Neural progenitor cell (in vitro differentiated cells): ENCODE data around the gene TCERG1L. TPM values are rescaled to one million over a fixed set of nuclear protein-coding genes. Genes with fewer than 3 reads are reported as not detected.

Experiments
- DNase-seq: peaks from one replicate; pipeline ENCODE4 v3.0.0-alpha.2; 2016; ENCODE audit warnings: low spot score
- H2AFZ ChIP-seq: fragments of 200-600 bp; sonication (generic); replicated peaks from 2 replicates; pipeline ENCODE4 v1.6.1; 2016; ENCODE audit warnings: antibody characterized with exemption
- H3F3A ChIP-seq: fragments of 200-600 bp; sonication (generic); 2 replicates; pipeline ENCODE4 v1.6.1; 2016; ENCODE audit warnings: antibody characterized with exemption, low read depth
- H3K27ac ChIP-seq: fragments of 200-600 bp; sonication (generic); 2 replicates; pipeline ENCODE4 v1.5.1; 2016; ENCODE audit warnings: mild to moderate bottlenecking
- H3K27me3 ChIP-seq: fragments of 200-600 bp; sonication (generic); 2 replicates; pipeline ENCODE4 v1.6.1; 2016; ENCODE audit warnings: mild to moderate bottlenecking, moderate library complexity
- H3K36me3 ChIP-seq: fragments of 200-600 bp; sonication (generic); 2 replicates; pipeline ENCODE4 v1.5.1; 2016
- H3K4me1 ChIP-seq: fragments of 200-600 bp; sonication (generic); 2 replicates; pipeline ENCODE4 v1.6.1; 2016; ENCODE audit warnings: mixed run types
- H3K4me2 ChIP-seq: fragments of 200-600 bp; sonication (generic); 2 replicates; pipeline ENCODE4 v1.6.1; 2016
- H3K4me3 ChIP-seq: fragments of 200-600 bp; sonication (generic); 2 replicates; pipeline ENCODE4 v1.5.1; 2016
- H3K79me2 ChIP-seq: fragments of 200-600 bp; sonication (generic); 2 replicates; pipeline ENCODE4 v1.6.1; 2016; ENCODE audit warnings: low read depth
- H3K9ac ChIP-seq: fragments of 200-600 bp; sonication (generic); 2 replicates; pipeline ENCODE4 v1.6.1; 2016
- H3K9me3 ChIP-seq: fragments of 200-600 bp; sonication (generic); 2 replicates; pipeline ENCODE4 v1.5.1; 2016; ENCODE audit warnings: low read depth
- H4K20me1 ChIP-seq: fragments of 200-600 bp; sonication (generic); 2 replicates; pipeline ENCODE4 v1.6.1; 2016; ENCODE audit warnings: low read depth
- H3K27ac Mint-ChIP-seq: 3 replicates; pipeline ENCODE4 v1.8.0; 2021; ENCODE audit warnings: mixed read lengths
- H3K27me3 Mint-ChIP-seq: 2 replicates; pipeline ENCODE4 v1.8.0; 2022; ENCODE audit warnings: low read depth, mild to moderate bottlenecking, inconsistent platforms, moderate library complexity, mixed read lengths; ENCODE audit not compliant: insufficient read depth
- H3K36me3 Mint-ChIP-seq: 3 replicates; pipeline ENCODE4 v1.8.0; 2021; ENCODE audit warnings: mixed read lengths
- H3K4me1 Mint-ChIP-seq: 3 replicates; pipeline ENCODE4 v1.8.0; 2021; ENCODE audit warnings: mixed read lengths
- H3K4me3 Mint-ChIP-seq: 3 replicates; pipeline ENCODE4 v1.8.0; 2021; ENCODE audit warnings: mild to moderate bottlenecking, moderate library complexity, mixed read lengths
- H3K9me3 Mint-ChIP-seq: 3 replicates; pipeline ENCODE4 v1.8.0; 2020; ENCODE audit warnings: mixed read lengths
- CTCF ChIP-seq: fragments of 200-600 bp; sonication (generic); IDR thresholded peaks from 2 replicates; pipeline ENCODE4 v1.5.1; 2017; ENCODE audit warnings: antibody characterized with exemption, mild to moderate bottlenecking
- EZH2 ChIP-seq: fragments of 200-600 bp; sonication (generic); IDR thresholded peaks from 2 replicates; pipeline ENCODE4 v1.6.1; 2017; ENCODE audit warnings: antibody characterized with exemption, mild to moderate bottlenecking, moderate library complexity
- EZH2phosphoT487 ChIP-seq: fragments of 200-600 bp; sonication (generic); IDR thresholded peaks from 2 replicates; pipeline ENCODE4 v1.6.1; 2017; ENCODE audit warnings: antibody characterized with exemption
- total RNA-seq: library from RNA; depleted of rRNA; stranded (reverse); fragments of >200 nt; gene quantifications from 2 replicates; pipeline ENCODE4 v1.2.3, GENCODE V29; 2015; ENCODE audit warnings: low replicate concordance

The TCERG1L gene
- total RNA-seq, 1 donor from 2014 or later: 1.8 TPM

DNA sequence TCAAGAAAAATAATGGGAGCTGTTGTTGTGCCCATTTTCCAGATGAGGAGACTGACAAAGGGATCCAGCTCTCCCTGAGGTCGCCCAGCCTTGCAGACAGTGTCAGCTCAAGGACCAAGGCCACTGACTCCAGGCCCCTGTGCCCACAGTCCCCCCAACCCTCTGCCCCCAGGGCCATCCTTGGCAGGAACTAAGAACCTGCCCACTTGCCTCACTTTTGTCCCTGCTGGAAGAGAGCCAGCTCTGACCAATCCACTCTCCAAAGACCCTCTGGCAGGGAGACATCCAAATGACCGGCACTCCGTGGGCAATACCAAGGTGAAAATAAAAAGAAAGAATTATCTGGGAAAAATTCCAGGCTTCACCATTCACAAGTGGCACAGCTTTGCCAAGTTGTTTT, 101.3 kb downstream of the TCERG1L start:
- no peak for TF ChIP-seq EZH2phosphoT487
- TF ChIP-seq EZH2: no peak
- no peak for TF ChIP-seq CTCF
- Histone ChIP-seq H3K9ac (no peak overlapping the region), H3K9me3 (no peaks in the 10 kb centered on the region), H3K27me3 (no peaks in the 10 kb centered on the region), H4K20me1 (no peaks in the 10 kb centered on the region), H3K27ac (no peak overlapping the region), H3K36me3 (no peaks in the 10 kb centered on the region), H3K4me2 (no peak overlapping the region), H3K4me1 (no peaks in the 10 kb centered on the region), H3K4me3 (no peak overlapping the region), H3F3A (no peaks in the 10 kb centered on the region), H3K79me2 (no peaks in the 10 kb centered on the region), H2AFZ (no peak overlapping the region)
- Mint-ChIP-seq H3K4me3 (no peak overlapping the region), H3K27me3 (no peaks in the 10 kb centered on the region), H3K9me3 (no peaks in the 10 kb centered on the region), H3K27ac (no peak overlapping the region), H3K36me3 (no peaks in the 10 kb centered on the region), H3K4me1 (peaks cover 2% of the 10 kb centered on the region)
- DNase-seq: no peak

GRCh38 chr10:131207584-131208532, 103.7 kb downstream of the TCERG1L start:
- H3K4me3 Mint-ChIP-seq: no peak overlapping the region
- Histone ChIP-seq H3K36me3 (no peaks in the 10 kb centered on the region), H3F3A (no peaks in the 10 kb centered on the region), H3K4me3 (no peak overlapping the region), H3K79me2 (no peaks in the 10 kb centered on the region), H3K27me3 (no peaks in the 10 kb centered on the region), H4K20me1 (no peaks in the 10 kb centered on the region), H3K4me1 (no peaks in the 10 kb centered on the region), H3K27ac (no peak overlapping the region), H3K9ac (no peak overlapping the region), H3K4me2 (no peak overlapping the region), H2AFZ (no peak overlapping the region), H3K9me3 (no peaks in the 10 kb centered on the region)
- peaks cover 6% of the 10 kb centered on the region for H3K27me3 Mint-ChIP-seq
- peaks cover under 1% of the 10 kb centered on the region for H3K4me1 Mint-ChIP-seq
- TF ChIP-seq EZH2: no peak
- TF ChIP-seq CTCF: no peak
- no peak for TF ChIP-seq EZH2phosphoT487
- H3K36me3 Mint-ChIP-seq: no peaks in the 10 kb centered on the region
- H3K9me3 Mint-ChIP-seq: no peaks in the 10 kb centered on the region
- H3K27ac Mint-ChIP-seq: no peak overlapping the region
- DNase-seq: no peak

GRCh38 chr10:131207176-131207575, 104.3 kb downstream of the TCERG1L start:
- H3K4me1 ChIP-seq: no peaks in the 10 kb centered on the region
- H3K27me3 ChIP-seq: no peaks in the 10 kb centered on the region
- H3K4me2 ChIP-seq: no peak overlapping the region
- H3K9ac ChIP-seq: no peak overlapping the region
- H3K27ac Mint-ChIP-seq: no peak overlapping the region
- no peak overlapping the region for H3K4me3 ChIP-seq
- DNase-seq: no peak
- peaks cover 2% of the 10 kb centered on the region for H3K4me1 Mint-ChIP-seq
- no peaks in the 10 kb centered on the region for H3K36me3 Mint-ChIP-seq
- H3K27me3 Mint-ChIP-seq: peaks cover 7% of the 10 kb centered on the region
- no peaks in the 10 kb centered on the region for H3K36me3 ChIP-seq
- H2AFZ ChIP-seq: no peak overlapping the region
- H3K9me3 Mint-ChIP-seq: no peaks in the 10 kb centered on the region
- H3K79me2 ChIP-seq: no peaks in the 10 kb centered on the region
- H4K20me1 ChIP-seq: no peaks in the 10 kb centered on the region
- TF ChIP-seq EZH2phosphoT487 (no peak), EZH2 (no peak), CTCF (no peak)
- no peak overlapping the region for H3K4me3 Mint-ChIP-seq
- no peak overlapping the region for H3K27ac ChIP-seq
- no peaks in the 10 kb centered on the region for H3K9me3 ChIP-seq
- H3F3A ChIP-seq: no peaks in the 10 kb centered on the region
